WERI-Rb-1 (cell line): ENCODE data around the gene SSBP2.
"Not testable (repeated sequence)": the region's sequence is repeated elsewhere in the genome, so short reads cannot be mapped to it uniquely, and the experiment has no call there.

Experiments
- DNase-seq: peaks from one replicate; pipeline ENCODE4 v3.0.0-alpha.2; 2020
- H3K27ac ChIP-seq: fragments of 250-450 bp; sonication (Bioruptor Pico); 2 replicates; pipeline ENCODE4 v1.5.1; 2020; ENCODE audit warnings: mild to moderate bottlenecking, moderate library complexity
- H3K27me3 ChIP-seq: fragments of 250-450 bp; sonication (Bioruptor Pico); 2 replicates; pipeline ENCODE4 v1.5.1; 2021; ENCODE audit warnings: mild to moderate bottlenecking, low read depth, moderate library complexity; ENCODE audit not compliant: insufficient read depth, severe bottlenecking
- H3K36me3 ChIP-seq: fragments of 250-450 bp; sonication (Bioruptor Pico); 2 replicates; pipeline ENCODE4 v1.5.1; 2020; ENCODE audit warnings: mild to moderate bottlenecking, moderate library complexity
- H3K4me3 ChIP-seq: 2 replicates; pipeline ENCODE4 v1.5.1; 2011; ENCODE audit warnings: low read depth, mild to moderate bottlenecking, control low read depth, low read length
- H3K9me3 ChIP-seq: fragments of 250-450 bp; sonication (Bioruptor Pico); 2 replicates; pipeline ENCODE4 v1.5.1; 2021; ENCODE audit warnings: mild to moderate bottlenecking, moderate library complexity; ENCODE audit not compliant: severe bottlenecking
- CTCF ChIP-seq: IDR thresholded peaks from 2 replicates; pipeline ENCODE4 v1.5.1; 2011; ENCODE audit warnings: low read depth, mild to moderate bottlenecking, control low read depth, inconsistent platforms, low read length

SSBP2 gene

GRCh38 chr5:81418606-81419005 is 332.3 kb downstream of the SSBP2 start:
- no peaks in the 10 kb centered on the region for H3K27me3 ChIP-seq
- no peaks in the 10 kb centered on the region; the same call in 1 of the 2 replicates for H3K36me3 ChIP-seq
- H3K9me3 ChIP-seq: no peaks in the 10 kb centered on the region
- TF ChIP-seq CTCF: no peak
- H3K27ac ChIP-seq: no peak overlapping the region
- no peak for DNase-seq
- H3K4me3 ChIP-seq: no peak overlapping the region

GRCh38 chr5:81417052-81417451 is 333.8 kb downstream of the SSBP2 start:
- no peak overlapping the region for H3K27ac ChIP-seq
- H3K9me3 ChIP-seq: no peaks in the 10 kb centered on the region
- TF ChIP-seq CTCF: no peak
- no peak for DNase-seq
- H3K36me3 ChIP-seq: no peaks in the 10 kb centered on the region; the same call in 1 of the 2 replicates
- no peaks in the 10 kb centered on the region for H3K27me3 ChIP-seq
- no peak overlapping the region for H3K4me3 ChIP-seq

GRCh38 chr5:81409896-81410295 is 341.0 kb downstream of the SSBP2 start:
- Histone ChIP-seq H3K27me3 (no peaks in the 10 kb centered on the region), H3K9me3 (no peaks in the 10 kb centered on the region), H3K36me3 (no peaks in the 10 kb centered on the region), H3K27ac (no peak overlapping the region), H3K4me3 (no peak overlapping the region)
- no peak for TF ChIP-seq CTCF
- DNase-seq: no peak

GRCh38 chr5:81409361-81409760 is 341.5 kb downstream of the SSBP2 start:
- no peak for TF ChIP-seq CTCF
- DNase-seq: no peak
- H3K27ac ChIP-seq: no peak overlapping the region

GRCh38 chr5:81408496-81408895 is 342.4 kb downstream of the SSBP2 start:
- H3K27ac ChIP-seq: no peak overlapping the region
- DNase-seq: no peak
- H3K9me3 ChIP-seq: no peaks in the 10 kb centered on the region
- no peaks in the 10 kb centered on the region for H3K27me3 ChIP-seq
- H3K4me3 ChIP-seq: no peak overlapping the region
- H3K36me3 ChIP-seq: no peaks in the 10 kb centered on the region
- TF ChIP-seq CTCF: no peak

More at GRCh38 chr5:81409361-81409760, 341.5 kb downstream of the SSBP2 start:
- Histone ChIP-seq H3K27me3 (no peaks in the 10 kb centered on the region), H3K9me3 (no peaks in the 10 kb centered on the region), H3K36me3 (no peaks in the 10 kb centered on the region), H3K4me3 (no peak overlapping the region)

- H3K27me3 ChIP-seq, H3K9me3 ChIP-seq, H3K27ac ChIP-seq, H3K36me3 ChIP-seq, H3K4me3 ChIP-seq: not testable (repeated sequence)
- DNase-seq: peak; percentile 33
Measured at GRCh38 chr5:81407811-81408210, 343.1 kb downstream of the SSBP2 start.
